ENCODE measurements around the gene DALRD3. TPM values are rescaled to one million over a fixed set of nuclear protein-coding genes. Genes with fewer than 3 reads are reported as not detected.

The DALRD3 gene, protein sequence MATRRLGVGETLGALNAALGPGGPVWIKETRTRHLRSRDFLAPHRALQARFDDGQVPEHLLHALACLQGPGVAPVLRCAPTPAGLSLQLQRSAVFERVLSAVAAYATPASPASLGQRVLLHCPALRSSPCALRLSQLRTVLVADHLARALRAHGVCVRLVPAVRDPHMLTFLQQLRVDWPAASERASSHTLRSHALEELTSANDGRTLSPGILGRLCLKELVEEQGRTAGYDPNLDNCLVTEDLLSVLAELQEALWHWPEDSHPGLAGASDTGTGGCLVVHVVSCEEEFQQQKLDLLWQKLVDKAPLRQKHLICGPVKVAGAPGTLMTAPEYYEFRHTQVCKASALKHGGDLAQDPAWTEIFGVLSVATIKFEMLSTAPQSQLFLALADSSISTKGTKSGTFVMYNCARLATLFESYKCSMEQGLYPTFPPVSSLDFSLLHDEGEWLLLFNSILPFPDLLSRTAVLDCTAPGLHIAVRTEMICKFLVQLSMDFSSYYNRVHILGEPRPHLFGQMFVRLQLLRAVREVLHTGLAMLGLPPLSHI
- 10 to 100 TPM; 43.4 to 73.0 (median 69.1) TPM for polyA plus RNA-seq (ENCODE audit: insufficient read length in 4 of 4)

DNA sequence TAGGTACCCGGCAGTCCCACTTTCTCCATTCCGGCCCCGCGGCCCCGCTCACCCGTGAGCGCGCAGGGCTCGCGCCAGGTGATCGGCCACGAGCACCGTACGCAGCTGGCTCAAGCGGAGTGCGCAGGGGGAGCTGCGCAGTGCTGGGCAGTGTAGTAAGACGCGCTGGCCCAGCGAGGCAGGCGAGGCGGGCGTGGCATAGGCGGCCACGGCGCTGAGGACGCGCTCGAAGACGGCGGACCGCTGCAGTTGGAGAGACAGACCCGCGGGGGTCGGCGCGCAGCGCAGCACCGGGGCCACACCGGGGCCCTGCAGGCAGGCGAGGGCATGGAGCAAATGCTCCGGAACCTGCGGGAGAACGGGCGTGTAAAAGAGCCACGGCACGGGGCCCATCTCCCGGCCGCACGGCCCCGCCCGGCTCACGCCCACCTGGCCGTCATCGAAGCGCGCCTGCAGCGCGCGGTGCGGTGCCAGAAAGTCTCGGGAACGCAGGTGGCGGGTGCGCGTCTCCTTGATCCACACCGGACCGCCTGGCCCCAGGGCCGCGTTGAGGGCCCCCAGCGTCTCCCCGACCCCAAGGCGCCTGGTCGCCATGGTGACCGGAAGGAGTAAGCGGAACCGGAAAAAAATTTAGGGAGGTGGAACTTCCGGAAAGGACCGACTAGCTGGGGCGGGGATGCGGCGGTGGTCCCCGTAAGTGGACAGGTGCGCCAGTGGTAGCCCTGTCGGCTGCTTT, at the start of gene DALRD3:
Gene DALRD3, minus strand, starts transcription at position 610 of the 736 bp plus-strand sequence. Its CDS starts 16 bp downstream, at position 594.
- no peak for DNase-seq (ENCODE audit: low read depth in 4 of 4, low spot score in 3 of 4)

DNA sequence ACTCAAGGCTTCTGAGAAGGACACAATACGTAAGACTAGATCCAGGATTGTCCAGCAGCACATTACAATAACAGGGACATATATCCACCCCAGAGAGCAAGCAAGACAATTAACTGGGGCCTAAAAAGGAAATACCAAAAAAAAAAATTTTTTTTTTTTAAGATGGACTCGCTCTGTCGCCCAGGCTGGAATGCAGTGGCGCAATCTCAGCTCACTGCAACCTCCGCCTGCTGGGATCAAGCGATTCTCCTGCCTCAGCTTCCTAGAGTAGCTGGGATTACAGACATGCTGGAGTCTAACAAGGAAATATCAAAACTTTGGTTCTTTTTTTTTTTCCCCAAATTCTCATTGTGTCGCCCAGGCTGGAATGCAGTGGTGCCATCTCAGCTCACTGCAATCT, 39.6 kb upstream of the DALRD3 start:
- no peak for DNase-seq (ENCODE audit: low read depth in 4 of 4, low spot score in 3 of 4)

DNA sequence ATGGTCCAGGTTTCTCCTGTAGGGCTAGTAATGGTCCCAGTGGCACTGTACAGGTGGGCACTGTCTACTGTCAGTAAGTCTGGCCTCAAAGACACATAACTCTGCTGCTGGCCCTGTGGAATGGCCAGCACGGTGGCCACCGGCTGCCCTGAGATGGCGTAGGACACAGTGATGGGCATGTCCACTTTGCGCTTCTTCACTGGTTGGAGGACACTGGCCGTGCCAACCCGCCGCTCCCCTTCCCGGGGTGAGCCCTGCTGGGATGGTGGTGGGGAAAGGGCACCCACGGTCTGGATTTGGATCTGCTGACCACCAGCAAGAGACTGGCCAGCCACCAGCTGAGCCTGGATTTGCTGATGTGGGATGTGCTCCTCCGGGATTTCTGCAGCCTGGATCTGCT, 38.9 kb upstream of the DALRD3 start:
- no peak for DNase-seq (ENCODE audit: low read depth in 4 of 4, low spot score in 3 of 4)

DNA sequence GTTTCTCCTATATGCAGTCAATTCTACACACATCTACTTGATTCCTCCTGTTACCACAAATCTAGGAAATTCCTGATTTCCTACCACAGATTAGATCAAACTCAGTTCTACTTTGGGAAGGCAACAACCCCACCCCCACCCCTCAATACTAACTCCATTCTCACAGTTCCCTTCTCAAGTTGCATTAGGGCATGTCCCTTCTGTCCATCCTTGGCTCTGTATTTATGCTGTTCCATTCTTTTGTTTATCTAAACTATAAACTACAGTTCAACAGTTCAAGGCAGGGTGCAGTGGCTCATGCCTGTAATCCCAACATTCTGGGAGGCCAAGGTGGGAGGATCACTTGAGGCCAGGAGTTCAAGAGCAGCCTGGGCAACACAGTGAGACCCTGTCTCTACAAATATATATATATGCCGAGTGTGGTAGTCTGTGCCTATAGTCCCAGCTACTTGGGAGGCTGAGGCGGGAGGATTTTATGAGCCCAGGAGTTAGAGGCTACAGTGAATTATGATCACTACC, 36.0 kb upstream of the DALRD3 start:
- DNase-seq (ENCODE audit: low read depth in 4 of 4, low spot score in 3 of 4) = no peak

DNA sequence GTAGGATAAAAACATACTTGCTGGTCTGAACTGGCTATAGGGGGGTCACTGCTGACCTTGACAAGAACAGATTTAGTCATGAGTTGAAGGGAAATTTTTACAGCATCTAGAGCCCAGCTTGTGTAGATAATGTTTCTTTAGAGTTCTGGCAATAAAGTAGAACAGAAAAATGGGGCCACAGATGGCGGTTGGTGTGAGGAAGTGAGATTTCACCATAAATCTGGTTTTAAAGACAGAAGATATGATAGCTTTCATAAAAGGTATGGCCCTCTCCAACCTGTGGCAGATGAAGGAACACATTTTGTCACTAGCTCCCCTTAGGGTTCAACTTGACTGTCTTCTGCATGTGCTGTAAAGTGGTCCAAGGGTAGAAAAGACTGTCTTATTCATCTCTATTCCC, 35.2 kb upstream of the DALRD3 start:
- no peak for DNase-seq (ENCODE audit: low read depth in 4 of 4, low spot score in 3 of 4)

DNA sequence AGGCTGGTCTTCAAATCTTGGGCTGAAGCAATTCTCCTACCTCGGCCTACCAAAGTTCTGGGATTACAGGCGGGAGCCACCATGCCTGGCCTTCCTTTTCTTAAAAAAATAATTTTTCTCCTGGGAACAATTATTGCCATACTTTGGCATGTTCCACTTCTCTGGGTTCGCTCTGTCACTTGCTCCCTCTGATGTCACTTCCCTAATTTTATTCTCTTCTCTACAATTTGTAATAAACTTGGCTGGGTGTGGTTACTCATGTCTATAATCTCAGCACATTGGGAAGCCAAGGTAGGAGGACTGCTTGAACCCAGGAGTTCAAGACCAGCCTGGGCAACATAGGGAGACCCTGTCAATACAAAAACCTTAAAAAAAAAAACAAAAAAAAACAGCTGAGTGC, 16.9 kb upstream of the DALRD3 start:
- no peak for DNase-seq (ENCODE audit: low read depth in 4 of 4, low spot score in 3 of 4)

DNA sequence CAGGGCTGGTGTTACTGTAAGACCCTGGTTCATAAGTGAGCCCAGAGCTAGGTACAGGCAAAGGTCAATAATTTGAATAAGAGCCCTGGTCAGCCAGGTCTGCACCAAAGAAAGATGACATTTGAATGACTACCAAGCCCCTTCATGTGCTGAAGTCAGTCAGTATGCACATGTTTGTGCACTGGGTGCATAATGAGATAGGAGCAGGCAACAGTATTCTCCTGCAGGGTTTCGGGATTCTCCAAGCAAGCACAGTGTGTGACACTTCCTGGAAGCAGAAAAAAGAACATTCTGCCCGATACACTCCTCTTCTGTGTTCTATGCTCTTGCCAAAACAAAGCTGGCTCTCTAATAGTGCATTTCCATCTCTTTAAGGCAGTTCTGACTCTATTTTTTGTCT, 16.3 kb upstream of the DALRD3 start:
- no peak for DNase-seq (ENCODE audit: low read depth in 4 of 4, low spot score in 3 of 4)

DNA sequence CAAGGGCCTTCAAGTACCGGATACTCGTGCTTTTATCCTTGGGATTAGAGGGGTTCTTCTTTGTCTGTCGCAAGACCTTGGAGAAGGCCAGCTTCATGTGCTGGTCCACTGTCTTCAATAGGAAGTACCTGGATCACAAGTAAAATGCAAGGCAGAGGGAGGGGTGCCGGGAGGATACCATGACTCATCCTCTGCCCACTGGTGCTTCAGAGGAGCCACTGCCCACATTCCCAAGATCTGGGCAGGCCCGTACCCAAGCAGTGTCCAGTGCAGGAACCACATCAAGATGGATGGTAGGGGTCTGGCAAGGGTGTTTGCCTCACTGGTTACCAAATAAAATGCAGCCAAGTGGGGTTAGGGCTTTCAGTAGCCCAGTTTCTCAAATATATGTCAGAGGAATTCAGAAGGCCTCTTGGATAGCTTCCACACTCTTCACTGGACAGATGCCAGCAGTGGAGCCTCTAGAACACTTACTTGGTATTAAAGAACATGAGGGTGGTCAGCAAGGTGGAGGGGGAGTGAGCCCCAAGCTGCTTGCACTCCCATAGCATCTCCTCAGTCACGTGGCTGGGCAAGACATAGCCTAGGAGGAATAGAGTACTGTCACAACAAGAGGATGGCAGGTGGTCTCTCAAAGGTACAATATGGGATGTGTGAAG, 14.4 kb upstream of the DALRD3 start:
- DNase-seq (ENCODE audit: low read depth in 4 of 4, low spot score in 3 of 4) = no peak

DNA sequence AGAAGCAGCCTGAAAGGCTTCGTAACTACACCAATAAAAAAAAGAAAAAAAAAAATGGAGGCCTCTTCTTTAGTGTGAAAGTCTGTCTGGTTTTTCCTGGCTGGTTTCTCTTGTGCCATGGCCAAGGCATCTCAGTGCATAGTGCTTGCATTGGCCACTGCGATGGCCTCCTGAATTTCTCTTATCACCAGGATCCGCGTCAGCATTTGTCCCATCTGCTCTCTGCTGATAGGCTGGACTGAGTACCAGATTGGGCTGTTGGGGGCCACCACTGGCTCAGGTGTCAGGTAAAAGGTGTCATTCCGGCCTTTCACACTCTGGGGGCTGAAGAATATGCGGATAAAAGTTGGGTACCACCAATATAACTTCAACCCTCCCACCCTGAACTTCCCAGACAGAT, 11.9 kb upstream of the DALRD3 start:
- no peak for DNase-seq (ENCODE audit: low read depth in 4 of 4, low spot score in 3 of 4)

DNA sequence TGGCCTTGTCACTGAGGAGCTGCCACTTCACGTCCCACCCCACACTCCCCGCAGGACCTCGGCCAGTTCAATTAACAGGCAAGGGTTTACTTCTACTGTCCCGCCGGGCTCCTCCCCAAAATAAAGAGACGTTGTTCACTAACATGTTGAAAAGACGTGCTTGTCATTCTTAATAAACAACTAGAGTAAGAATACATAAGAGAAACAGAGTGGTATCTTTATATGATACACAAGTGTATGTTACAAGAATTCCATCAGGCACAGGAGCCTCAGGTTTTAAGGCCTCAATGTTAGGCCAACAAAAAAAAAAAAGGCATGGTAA, 11.1 kb upstream of the DALRD3 start:
- DNase-seq (ENCODE audit: low read depth in 4 of 4, low spot score in 3 of 4) = no peak

DNA sequence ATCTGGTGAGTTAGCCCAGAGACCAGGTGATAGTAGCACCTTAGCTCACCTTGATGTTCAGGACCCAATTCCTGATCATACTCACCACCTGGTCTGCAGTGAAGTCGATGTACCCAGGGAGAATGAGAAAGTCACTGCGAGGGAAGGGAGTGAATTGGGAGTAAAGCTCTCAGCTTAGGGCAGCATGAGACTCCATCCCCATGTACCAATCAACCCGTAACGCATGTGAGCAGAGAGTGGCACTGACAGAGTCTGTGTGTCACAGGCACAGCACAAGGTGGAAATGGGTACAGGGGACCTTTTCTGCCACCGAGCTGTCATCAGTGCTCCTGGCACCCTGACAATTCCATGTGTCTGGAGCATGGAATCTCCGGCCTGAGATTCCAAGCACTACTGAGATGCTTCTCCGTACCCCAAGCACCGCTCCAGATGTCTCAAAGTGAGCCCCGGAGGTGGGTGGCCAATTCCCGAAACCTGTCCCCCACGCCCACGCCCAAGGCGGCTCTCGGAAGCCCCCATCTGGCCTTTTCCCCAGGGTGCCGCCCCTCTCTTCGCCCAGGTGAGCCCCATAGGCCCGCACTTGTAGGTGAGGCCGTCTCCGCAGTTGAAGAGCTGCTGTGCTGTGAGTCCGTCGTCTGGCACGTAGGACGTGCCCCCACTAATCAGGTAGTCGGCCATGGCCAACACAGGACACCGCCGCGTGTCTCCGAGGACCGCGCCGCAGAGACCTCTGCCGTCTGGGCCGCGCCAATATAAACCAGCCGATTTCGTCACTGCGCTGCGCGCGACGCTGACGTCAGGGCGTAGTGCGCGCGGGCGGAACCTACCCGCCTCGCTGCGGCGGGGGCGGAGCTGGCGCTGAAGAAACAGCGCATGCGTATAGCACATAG, 10.5 kb upstream of the DALRD3 start, which contains the start of gene IMPDH2:
Gene IMPDH2, minus strand, starts transcription at position 726 of the 890 bp plus-strand sequence. Its CDS starts 48 bp downstream, at position 678.
- DNase-seq (ENCODE audit: low read depth in 4 of 4, low spot score in 3 of 4) = peak; percentile 87 to 92 (median 88)

DNA sequence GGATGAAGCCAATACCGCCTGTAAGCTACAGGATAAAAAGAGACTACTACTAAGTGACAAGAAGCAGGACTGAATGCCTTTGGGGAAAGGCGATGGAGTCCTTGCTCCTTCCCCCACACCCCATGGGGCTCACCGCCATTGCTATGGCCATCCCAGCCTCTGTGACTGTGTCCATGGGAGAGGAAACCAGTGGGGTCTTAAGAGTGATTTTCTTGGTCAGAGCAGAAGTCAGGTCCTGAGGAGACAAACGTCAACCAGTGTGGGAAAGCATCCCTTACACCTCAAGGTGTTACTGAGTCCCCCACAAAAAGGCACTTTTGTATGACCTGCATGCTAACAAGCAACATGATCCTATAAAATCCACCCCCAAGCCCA, 9.9 kb upstream of the DALRD3 start:
- no peak for DNase-seq (ENCODE audit: low read depth in 4 of 4, low spot score in 3 of 4)

DNA sequence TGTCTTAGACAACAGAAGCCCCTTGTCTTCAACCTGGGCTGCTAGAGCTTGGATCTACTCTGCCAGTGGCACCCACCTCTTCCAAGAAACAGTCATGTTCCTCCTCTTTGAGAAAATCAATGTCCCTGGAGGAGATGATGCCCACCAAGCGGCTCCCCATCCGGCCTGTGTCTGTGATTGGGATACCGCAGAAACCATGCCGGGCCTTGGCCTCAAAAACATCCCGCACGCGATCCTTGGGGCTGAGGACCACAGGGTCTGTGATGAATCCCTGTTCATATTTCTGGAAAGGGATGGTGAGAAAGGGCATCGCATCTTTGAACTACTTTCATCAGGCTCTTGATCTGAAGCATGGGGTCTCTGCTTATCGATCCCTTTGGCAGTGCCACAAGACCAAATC, 9.3 kb upstream of the DALRD3 start:
- no peak for DNase-seq (ENCODE audit: low read depth in 4 of 4, low spot score in 3 of 4)

DNA sequence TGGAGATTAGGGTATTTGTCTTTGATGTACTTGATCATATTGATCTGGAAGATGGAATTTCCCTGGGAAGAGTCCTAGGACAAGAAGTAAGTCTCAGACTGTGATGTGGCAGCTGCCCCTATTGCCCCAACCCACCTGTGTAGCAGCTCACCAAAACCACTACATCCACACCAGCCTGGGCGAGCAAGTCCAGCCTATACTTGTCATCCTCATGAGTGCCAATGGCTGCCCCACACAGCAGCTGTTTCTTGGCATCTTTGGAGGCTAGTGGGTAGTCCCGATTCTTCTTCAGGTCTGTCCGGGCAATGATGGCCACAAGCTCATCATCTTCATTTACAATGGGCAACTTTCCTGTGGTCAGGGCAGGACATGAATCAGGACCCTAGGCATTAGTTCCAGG, 8.2 kb upstream of the DALRD3 start:
- DNase-seq (ENCODE audit: low read depth in 4 of 4, low spot score in 3 of 4) = no peak

DNA sequence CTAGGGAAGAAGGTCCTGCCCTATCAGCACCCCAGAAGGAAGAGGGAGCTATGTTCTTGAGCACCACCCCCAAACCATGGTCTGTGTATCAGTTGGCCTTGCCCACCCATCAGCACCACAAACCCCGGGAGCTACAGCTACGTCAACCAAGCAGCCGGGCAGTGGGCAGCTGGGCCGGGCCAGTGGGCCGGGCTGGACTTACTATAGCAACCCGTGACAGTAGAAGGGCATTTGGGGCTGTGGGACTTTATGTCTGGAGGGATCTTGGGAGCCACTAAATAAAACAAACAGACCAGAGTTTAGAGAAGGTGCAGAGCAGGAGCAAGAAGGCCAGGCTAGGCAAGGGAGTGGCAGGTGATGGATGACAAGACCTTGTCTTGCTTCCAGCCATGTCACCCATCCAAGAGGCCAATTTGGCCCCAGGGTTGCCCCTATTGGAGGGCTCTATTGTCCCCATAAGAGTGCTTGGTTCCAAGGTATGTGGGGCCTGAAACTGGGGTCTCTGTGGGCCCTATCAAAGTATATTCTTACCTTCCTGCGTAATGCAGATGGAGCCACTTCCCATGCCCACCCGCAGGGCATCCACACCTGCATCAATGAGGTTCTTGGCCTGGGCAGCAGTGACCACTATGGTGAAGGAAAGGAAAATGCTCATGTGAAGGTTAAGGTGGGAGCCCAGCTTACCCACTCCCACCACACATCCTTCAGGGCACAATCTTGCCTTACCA, 7.6 kb upstream of the DALRD3 start:
- no peak for DNase-seq (ENCODE audit: low read depth in 4 of 4, low spot score in 3 of 4)

DNA sequence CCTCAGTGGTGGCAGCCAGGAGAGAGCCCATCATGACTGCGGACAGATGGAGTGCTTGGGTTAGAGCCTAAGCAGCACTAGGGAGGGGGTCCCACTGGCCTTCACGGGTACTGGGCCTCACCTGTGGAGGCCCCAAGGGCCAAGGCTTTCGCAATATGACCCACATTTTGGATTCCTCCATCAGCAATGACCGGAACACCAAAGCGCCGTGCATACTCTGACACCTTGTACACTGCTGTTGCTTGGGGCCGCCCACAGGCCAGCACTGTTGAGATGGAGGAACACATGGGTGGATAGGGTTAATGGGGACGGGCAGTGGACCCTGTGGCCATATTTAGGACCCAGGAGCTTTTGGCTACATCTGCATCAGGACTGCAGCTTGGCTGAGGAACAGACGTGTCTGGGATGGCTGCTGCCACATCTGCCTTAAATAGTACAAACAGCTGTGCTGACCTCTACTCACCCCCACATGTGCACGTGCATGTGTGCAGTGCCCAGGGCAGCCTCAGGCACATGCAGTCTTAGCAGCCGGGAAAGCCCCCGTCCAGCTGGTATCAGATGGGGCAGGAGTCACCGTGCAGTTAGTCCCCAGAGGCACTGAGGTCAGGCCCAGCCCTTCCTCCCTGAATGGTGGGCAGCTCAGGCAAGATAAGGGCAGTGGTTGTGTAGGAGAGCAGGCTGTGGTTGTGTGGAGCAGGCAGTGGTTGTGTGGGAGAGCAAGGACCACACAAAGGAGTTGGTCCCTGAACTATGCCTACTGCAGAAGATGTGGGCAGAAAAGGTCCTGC, 6.8 kb upstream of the DALRD3 start:
- no peak for DNase-seq (ENCODE audit: low read depth in 4 of 4, low spot score in 3 of 4)

DNA sequence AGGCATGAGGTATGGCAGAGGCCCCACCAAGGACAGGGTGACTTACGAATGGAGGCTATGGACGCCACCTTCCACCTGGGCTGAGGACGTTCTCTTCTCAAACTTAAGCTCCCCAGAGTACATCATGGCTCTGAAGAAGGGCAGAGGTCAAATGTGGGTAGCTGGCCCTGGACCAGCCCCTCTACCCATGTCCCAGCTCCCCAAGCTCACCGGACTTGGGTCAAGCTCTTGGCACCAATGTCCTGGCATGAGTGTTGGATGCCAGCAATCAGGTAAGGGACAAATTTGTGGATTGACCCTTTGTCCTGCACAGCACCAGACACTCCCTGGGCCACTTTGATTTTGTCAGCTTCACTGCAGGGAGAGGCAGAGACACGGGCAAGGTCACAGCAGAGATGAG, 6.1 kb upstream of the DALRD3 start:
- no peak for DNase-seq (ENCODE audit: low read depth in 4 of 4, low spot score in 3 of 4)

DNA sequence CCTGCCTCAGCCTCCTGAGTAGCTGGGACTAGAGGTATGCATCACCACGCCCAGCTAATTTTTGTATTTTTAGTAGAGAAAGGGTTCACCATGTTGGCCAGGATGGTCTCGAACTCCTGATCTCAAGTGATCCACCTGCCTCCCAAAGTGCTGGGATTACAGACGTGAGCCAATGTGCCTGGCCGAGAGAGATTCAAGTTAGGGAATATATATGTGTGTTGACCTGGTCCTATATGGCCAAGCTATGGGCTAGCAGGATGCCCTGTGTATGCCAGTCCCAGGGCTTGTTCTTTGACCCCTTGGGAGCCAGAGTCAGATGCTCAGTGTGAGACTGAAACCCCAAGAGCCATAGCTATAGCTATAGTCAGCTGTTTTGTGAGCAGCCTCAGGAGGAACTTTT, 5.4 kb upstream of the DALRD3 start:
- no peak for DNase-seq (ENCODE audit: low read depth in 4 of 4, low spot score in 3 of 4)

Data from left renal pelvis (tissue), 4 donors.